NCI-H460 (cell line): ENCODE data around the gene CGGBP1. TPM values are rescaled to one million over a fixed set of nuclear protein-coding genes. Genes with fewer than 3 reads are reported as not detected.

ENCODE experiments used
- DNase-seq: peaks from one replicate; pipeline ENCODE4 v3.0.0-alpha.2; 2016; ENCODE audit warnings: low read depth; ENCODE audit errors: extremely low read depth
- polyA plus RNA-seq: library from polyadenylated mRNA; depleted of rRNA; stranded (reverse); fragments of >200 nt; gene quantifications from 2 replicates; pipeline ENCODE4 v1.2.3, GENCODE V29; 2014; cell fraction: nucleus; rRNA removed
- total RNA-seq: library from RNA; depleted of rRNA; stranded (reverse); fragments of >200 nt; shearing (Covaris generic); gene quantifications from 2 replicates; pipeline ENCODE4 v1.2.3, GENCODE V29; 2014; rRNA removed

The CGGBP1 gene
- total RNA-seq = 48.0 and 56.5 TPM in 2 replicates
- polyA plus RNA-seq = 30.8 and 53.0 TPM in 2 replicates

DNA sequence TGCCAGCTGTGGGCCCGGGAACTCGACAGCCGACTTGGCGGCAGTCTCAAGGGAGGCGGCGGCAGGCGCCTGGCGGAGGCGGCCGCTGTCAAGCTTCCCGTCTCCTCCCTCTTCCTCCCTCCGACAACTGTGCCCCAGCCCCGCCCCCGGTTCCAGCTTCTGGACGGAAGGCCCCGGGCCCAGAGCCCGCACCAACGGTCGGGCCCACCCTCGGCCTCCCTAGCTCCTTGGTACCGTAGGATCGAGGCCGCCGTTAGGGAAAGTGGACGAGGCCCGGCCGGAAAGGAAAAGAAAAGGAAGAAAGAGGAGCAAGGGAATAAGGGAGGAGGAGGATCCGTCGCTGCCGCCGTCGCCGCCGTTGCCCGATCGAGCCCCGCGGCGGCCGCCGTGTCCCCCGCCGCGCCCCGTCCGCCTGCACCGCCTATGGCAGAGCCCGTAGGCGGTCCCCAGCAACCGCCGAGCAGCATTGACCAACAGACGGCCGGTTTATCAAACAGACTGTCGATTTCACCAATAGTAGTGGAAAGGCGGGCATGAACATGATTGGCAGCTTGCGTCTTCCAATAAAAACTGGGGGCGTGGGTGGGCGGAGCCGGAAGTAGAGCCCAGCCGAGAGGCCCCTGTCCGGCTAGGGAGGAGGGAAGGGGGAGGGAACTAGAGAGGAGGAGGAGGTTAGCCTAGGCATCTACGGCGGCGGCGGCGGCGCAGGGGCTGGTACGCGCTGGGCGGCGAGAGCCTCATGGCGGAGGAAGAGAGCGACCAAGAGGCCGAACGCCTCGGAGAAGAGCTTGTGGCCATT, at the start of gene CGGBP1, which contains the start of gene ZNF654:
Gene CGGBP1, minus strand, starts transcription at position 425 of the 799 bp plus-strand sequence. CDS start 3,029 bp downstream, outside the sequence.
Gene ZNF654, plus strand, starts transcription at position 675 of the 799 bp plus-strand sequence. Its CDS starts 65 bp downstream, at position 740.
- peak; percentile 97 for DNase-seq

- no peak for DNase-seq
Measured at GRCh38 chr3:88105325-88105724, 46.5 kb upstream of the CGGBP1 start.

DNA sequence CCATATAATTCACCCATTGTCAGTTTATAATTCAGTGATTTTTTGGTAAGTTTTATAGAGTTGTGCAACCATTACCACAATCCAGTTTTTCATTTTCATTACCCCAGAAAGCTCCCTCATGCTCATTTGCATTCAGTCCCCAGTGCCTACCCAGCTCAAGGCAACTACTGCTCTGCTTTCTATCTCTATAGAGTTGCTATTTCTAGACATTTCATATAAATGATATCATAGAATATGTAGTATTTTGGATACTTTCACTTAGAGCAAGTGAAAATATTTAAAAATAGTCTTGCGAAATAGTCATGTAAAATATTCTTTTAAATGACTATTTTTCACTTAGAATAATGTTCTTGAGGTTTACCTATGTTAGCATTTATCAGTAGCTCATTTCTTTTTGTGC, 42.3 kb upstream of the CGGBP1 start:
- DNase-seq = no peak

GRCh38 chr3:88093266-88093665, 34.5 kb upstream of the CGGBP1 start:
- DNase-seq = no peak

DNA sequence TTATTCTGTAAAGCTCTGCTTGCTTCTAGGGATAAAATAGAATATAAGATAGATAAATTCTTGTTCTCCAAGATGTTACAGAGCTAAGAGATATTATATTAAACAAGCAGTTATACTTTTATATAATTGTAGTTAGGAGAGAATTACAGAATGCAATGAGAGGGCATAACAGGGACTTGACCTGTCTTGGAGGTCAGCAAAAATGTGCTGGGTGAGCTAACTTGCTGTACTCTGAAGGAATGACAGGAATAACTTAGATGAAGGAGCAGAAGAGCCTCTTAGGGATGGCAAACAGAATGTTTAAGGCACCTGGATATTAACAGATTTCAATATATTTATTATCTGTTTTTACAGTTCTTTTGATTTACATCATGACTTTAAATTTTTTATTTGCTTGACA, 33.5 kb upstream of the CGGBP1 start:
- no peak for DNase-seq

GRCh38 chr3:88090681-88091080, 31.9 kb upstream of the CGGBP1 start:
- DNase-seq = no peak

GRCh38 chr3:88084097-88084501, 25.3 kb upstream of the CGGBP1 start:
- DNase-seq = no peak

- no peak for DNase-seq
Measured at GRCh38 chr3:88082854-88083253, 24.0 kb upstream of the CGGBP1 start.

DNA sequence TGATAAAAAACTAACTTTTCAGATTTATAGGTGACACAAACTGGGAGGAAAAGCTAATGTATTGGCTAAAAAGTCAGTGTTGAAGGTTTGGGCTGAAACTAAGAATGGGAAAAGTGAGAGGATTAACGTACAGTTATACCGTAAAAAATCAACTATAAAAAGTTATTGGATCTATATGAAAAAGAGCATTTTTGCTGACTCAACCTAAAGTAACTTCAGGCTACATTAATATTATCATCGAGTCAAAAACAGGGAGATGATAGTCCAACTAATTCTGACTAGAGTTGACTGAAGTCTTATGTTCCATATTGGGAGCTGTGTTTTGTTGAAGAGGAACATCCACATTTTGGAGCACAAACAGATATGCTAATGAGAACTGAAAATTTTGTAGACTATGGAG, 20.1 kb upstream of the CGGBP1 start:
- DNase-seq = no peak

DNA sequence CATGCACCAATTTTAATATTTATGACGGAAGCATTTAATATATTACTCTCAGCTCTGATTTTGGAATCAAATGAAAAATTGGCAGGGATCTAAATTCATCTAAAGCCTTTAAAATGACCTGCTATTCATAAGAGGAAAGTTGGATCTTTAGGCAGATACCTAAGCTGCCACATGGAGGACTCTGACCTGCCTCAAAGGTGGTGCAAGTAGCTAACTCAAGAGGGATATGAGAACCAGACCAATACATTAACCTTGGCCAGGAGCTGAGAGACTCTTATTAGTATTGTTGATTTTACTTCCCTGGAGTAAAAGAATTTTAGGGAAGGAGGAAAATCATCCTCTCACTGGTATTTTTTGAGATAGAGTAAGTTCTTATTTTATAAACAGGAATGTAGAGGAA, 17.9 kb upstream of the CGGBP1 start:
- no peak for DNase-seq

DNA sequence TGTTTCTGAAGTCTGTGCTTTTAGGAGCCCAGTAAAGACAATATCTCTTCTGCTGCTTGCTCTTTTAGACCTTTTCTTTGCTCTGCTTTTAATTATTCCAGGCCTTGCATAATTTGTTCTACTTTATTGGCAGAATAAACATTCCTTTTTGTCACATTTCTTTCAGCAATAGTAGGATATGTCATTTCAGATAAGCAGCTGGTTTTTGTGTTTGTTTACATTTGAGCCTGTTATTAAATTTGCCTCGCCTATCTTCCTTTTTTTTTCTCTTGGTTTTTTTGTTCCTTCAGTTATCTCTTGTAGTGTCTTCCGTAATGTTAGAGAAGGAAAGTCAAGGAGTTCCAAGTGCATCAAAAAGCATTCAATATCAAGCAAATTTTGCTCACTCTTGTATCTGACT, 16.7 kb upstream of the CGGBP1 start:
- DNase-seq = no peak

DNA sequence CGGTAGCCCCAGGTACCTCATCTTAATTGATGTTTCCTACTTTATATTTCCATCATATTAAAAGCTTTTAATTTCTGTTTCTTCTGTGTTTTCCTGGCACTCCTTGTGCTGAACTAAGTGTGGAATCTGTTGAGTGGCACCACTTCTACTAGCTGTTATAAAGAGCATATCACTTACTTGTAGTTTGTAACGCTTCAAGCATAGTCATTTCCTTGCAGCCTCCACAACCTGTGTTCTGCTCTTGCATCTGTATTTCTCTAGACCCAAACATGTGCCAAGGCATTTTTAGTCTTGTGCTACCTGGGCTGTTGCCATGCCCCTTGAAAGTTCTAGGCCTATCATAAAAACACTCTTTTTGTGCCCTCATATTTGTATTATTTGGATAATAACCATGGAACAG, 16.3 kb upstream of the CGGBP1 start:
- no peak for DNase-seq

GRCh38 chr3:88061746-88062145, 2.9 kb upstream of the CGGBP1 start:
- no peak for DNase-seq

DNA sequence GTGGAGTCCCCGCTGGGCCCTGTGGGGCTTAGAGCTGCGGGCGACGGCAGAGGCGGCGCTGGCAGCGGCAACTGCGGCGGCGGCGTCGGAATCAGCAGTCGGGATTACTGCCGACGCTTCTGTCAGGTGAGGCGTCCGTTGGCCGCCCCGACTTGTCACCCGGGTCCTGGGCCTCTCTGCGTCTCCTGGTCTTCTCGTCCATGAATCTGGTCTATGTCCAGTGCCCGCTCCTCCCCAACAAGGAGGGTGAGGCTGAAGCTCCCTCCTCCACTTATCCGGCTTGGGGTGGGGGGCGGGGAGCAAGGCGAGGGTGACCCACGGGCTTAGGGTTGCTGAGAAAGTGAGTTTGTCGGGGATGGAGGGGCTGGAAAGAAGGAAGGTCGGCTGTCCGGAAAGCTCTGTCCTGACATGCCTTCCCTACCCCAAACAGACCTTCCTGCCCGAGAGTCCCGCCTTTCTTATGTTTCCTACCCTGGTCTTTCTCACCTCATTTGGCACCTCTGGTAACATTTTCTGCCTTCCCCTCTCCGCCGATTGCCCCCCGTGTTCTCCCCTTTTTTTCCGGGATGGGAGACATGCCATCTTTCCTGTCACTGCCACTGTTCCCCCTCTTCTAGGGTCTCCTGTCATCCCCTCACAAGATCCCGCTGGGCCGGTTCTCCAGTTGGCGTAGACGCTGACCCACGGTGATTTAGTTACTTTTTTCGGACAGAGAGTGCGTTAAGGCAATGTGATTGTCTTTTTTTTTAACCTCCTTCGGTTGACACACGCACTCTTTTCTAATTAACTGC, 770 bp upstream of the CGGBP1 start:
- no peak for DNase-seq

DNA sequence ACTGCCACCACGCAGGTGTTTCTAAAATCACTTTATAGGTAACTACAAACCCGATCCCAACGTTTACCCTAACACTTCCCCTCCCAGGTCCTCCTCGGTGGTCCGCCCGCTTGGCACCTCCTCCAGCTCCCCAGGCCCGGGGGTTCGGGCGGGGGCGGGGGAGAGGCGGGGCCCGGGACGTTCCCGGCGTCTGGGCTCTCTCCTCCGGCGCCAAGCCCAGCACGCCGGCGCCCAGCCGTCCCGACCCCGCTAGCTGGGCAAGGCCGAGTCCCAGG, 562 bp downstream of the CGGBP1 start:
- no peak for DNase-seq

DNA sequence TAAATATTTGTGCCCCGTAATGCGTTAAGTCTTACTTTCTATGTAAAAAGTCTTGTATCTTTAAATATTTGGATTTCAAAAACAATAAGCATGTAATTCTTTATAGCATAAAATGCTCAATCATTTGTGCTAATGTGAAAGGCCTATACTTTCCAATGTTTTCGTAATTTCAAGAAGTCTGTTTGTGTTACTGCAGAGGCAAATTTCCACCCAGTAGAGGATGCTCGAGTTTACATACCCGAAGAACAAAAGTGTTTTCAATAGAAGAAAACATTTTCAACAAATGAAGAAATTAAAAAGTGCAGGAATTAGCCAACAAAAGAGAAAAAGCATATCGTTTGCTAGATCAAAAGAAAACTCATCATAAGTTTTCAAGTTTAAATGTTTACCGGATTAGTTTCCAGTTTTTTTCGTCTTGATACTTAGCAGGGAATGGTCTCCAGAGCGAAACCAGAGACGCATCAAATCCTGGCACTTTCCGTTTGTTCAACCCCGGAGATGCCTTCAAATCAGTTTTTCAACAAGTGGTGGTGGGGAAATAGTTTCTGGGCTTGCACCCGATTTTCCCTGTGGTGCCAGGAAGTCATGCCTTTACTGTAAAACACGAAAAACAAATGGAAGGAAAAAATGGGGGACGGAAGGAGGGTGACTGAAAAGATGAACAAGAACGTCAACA, 1.0 kb downstream of the CGGBP1 start:
- no peak for DNase-seq

DNA sequence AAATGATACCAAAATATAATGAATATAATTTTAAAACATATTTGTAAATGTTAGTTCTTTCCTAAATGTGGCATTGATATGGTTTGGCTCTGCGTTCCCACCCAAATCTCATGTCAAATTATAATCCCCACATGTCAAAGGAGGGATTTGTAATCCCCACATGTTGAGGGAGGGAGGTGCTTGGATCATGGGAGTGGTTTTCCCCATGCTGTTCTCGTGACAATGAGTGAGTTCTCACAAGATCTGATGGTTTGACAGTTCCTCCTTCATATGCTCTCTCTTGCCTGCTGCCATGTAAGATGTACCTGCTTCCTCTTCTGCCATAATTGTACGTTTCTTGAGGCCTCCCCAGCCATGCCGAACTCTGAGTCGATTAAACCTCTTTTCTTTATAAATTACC, 12.0 kb downstream of the CGGBP1 start:
- no peak for DNase-seq

- no peak for DNase-seq
Measured at GRCh38 chr3:88044411-88044810, 14.4 kb downstream of the CGGBP1 start.

GRCh38 chr3:88041005-88041404, 17.8 kb downstream of the CGGBP1 start:
- DNase-seq = no peak

DNA sequence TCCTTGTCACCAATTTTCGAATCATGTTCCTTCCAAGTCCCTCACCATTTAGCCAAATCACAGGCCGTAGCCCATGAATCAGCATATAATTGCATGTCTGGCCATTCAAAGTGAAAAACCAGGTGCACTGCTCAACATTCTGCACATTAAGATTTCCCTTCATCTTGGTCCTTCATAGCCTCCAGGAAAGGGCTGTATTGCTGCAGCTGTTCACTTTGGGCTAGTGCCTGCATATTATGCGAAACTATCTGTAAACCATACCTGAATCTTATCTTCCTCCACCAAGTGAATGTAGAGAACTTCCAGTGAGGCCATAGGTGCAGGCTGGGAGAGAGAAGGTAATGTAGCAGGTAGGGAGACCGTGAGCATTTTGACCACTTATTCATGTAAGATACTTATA, 18.3 kb downstream of the CGGBP1 start:
- no peak for DNase-seq

- DNase-seq = no peak
Measured at GRCh38 chr3:88038566-88038965, 20.2 kb downstream of the CGGBP1 start.
